ENCODE data around the gene NR2E1.

NR2E1 gene

DNA sequence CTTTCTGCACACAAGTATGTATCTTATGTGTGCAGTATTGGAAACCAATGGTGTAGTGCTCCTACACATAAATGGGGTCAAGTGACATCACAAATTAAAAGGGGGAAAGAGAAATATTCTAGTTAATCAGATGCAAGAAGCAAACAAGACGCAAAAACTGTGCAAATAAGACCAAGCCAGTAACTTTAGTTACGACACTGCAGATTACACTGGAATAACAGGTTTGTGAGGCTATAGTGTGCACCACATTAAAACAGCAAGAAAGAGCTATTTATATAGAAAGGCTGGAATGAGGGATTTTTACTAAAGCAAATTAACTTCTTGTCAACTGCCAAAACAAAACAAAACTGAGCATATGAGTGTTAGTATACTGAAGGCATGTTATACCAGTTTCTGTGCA, 45.8 kb downstream of the NR2E1 start:
- DNase-seq = no peak

GRCh38 chr6:108222064-108222463, 56.2 kb downstream of the NR2E1 start:
- no peak for DNase-seq

DNA sequence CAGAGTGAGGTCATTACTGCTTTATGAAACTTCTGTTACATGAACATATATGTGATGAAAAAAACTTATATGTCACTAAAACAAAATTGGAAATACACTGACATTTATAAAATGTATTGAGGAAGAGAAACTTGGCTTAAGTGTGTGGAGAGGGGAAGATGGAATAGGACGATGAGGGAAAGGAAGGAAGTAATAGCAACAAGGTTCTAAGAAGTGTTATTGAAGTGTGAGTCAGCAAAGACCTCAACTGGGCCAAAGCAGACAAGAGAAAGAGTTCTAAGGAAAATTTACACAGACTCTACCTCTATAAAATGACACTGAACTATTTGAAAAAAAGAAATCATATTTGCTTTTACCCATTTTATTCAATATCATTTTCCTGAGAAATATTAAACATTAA, 56.7 kb downstream of the NR2E1 start:
- DNase-seq = no peak

DNA sequence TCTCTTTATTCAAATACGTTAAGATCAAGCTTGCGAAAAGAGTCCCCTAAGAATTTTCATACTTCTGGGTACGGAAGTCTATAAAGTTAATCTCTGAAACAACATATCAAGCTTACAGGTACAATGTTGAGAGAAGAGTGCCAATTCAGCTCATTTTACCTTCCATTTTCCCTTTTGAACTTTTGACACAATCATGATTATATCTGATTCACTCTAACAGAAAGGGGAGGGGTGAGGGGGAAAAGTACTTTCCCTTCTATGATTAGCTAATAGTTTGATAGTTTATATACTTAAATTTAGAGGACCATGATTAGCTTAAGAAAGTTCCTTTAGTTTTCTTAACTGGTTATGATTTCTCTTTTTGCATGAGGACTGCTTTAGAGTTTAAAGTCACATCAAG, 61.5 kb downstream of the NR2E1 start:
- no peak for DNase-seq

GRCh38 chr6:108228416-108228815, 62.6 kb downstream of the NR2E1 start:
- no peak for DNase-seq

GRCh38 chr6:108235127-108235526, 69.3 kb downstream of the NR2E1 start:
- no peak for DNase-seq

DNA sequence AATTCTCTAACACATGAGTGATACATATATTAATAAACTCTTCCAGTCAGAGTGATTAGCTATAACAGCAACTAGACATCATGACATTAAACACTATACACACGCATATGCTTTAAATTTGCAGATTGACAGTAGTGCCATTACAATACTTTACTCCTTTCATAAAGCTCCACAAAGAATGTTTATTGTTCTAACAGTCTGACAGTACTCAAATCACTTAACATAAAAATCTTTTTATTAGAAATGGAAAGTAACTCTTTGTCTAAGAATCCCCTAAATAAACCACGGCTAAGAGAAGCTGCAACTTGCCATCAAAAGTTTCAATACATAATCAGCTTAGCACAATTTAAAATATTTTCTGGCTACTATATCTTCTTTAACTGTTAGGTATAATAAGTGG, 71.0 kb downstream of the NR2E1 start:
- DNase-seq = no peak

GRCh38 chr6:108238322-108238721, 72.5 kb downstream of the NR2E1 start:
- no peak for DNase-seq

Measured in NCI-H1930 (cell line).